Activated T-helper 1 cell treated with anti-CD3 and anti-CD28 coated beads, Interleukin-12 subunit alpha, Interleukin-12 subunit beta, Interleukin-2, Interleukin-4 antibody, amounts not matched to agents 30 ng/mL and 10 ng/mL and 1 ng/mL, durations not matched to agents 14 hours and 24 hours and 36 hours (primary cell): ENCODE results near the gene MCM9. TPM values are rescaled to one million over a fixed set of nuclear protein-coding genes. Genes with fewer than 3 reads are reported as not detected.
"Not testable (repeated sequence)": the region's sequence is repeated elsewhere in the genome, so short reads cannot be mapped to it uniquely, and the experiment has no call there.

Source experiments
- DNase-seq: peaks from one replicate; pipeline ENCODE4 v3.0.0; 2021; ENCODE audit warnings: low spot score
- H3K27ac Mint-ChIP-seq: one replicate; pipeline ENCODE4 v1.8.0; 2021; ENCODE audit warnings: mild to moderate bottlenecking, mixed read lengths
- H3K27me3 Mint-ChIP-seq: one replicate; pipeline ENCODE4 v1.8.0; 2022; ENCODE audit warnings: mild to moderate bottlenecking, moderate library complexity, mixed read lengths; ENCODE audit not compliant: insufficient read depth
- H3K36me3 Mint-ChIP-seq: one replicate; pipeline ENCODE4 v1.8.0; 2021; ENCODE audit warnings: low read depth, mixed read lengths
- H3K4me1 Mint-ChIP-seq: one replicate; pipeline ENCODE4 v1.8.0; 2021; ENCODE audit warnings: low read depth, mixed read lengths
- H3K4me3 Mint-ChIP-seq: one replicate; pipeline ENCODE4 v1.8.0; 2021; ENCODE audit warnings: mild to moderate bottlenecking, moderate library complexity, mixed read lengths
- H3K9me3 Mint-ChIP-seq: one replicate; pipeline ENCODE4 v1.8.0; 2021; ENCODE audit warnings: mixed read lengths
- intact Hi-C: fragments of 100-400 bp; cut with micrococcal nuclease; formaldehyde crosslinking; loops from one replicate; pipeline ENCODE4 v1.15.1; 2024
- total RNA-seq: library from RNA; stranded (reverse); gene quantifications from 2 replicates; pipeline ENCODE4 v1.2.3, GENCODE V29; 2022

Gene MCM9
- total RNA-seq, 1 donor from 2014 or later, result 24.4 TPM

DNA sequence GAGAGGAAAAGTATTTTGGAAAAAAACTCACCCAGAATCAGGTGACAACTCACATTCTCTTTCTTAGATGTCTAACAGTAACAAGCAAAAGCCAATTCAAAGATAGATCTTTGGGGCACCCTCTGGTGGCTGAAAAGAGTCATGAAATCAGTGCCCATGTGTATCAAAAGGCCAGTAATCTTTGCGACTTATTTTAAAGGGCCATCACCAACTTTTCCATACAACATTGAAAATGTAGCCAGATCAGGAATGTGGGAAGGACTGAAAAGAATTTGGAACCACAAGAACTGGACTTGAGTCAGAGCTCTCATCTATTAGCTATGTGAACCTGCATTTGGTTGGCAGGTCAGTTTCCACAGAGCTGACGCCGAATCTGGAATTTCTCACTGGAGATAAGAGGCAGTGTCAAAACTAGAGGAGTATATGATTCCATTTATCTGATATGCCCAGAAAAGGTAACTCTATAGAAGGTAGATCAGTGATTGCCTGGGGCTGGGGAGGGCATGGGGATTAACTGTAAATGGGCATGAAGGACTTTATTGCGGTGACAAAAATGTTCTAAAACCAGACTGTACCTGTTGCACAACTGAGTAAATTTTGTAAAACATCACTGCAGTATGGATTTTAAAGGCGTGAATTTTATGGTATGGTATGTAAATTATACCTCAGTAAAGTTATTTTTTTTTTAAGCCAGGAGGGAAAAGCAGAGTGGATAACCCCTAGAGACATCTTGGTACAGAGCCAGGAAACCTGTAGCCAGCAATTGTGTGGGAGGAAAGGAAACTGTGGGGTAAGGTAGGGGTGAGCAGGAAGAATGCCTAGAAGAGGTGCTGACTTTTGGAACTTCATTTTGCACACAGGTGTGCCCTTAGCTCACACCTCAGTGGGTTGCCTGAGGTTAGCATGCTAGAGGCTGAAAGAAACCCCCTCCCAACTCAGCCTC, 158.1 kb downstream of the MCM9 start:
- H3K36me3 Mint-ChIP-seq, result peaks cover 1% of the 10 kb centered on the region
- H3K4me1 Mint-ChIP-seq, result peaks cover 14% of the 10 kb centered on the region
- peaks cover 8% of the 10 kb centered on the region for H3K27me3 Mint-ChIP-seq
- no peaks in the 10 kb centered on the region for H3K9me3 Mint-ChIP-seq
- no peak overlapping the region for H3K27ac Mint-ChIP-seq
- intact Hi-C loops, result loop anchor here (1.0 to 2.0 kb wide), 6 partner anchors 23 to 494 kb away; partner anchors contain the start of gene CEP85L
- no peak overlapping the region for H3K4me3 Mint-ChIP-seq
- DNase-seq, result peak; percentile 55

DNA sequence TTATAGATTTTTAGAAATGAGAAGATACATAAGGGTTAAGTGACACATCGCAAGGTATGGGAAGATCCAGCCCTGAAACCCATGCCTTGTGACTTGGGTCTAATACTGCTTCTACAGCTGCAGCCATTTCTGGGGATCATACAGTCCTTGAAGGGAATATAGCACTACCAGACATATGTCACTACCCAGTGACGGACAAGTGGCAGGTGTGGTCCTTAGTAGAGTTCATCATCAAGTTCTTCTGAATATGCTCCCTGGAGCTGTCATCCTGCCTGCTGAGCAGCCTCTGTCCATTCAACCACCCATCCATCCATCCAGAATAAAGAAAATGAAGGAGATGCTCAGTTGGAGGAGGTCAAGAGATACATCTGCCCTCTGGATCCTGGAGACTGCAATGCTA, 159.6 kb downstream of the MCM9 start:
- Mint-ChIP-seq H3K27ac (no peak overlapping the region), H3K4me3 (no peak overlapping the region), H3K36me3 (peaks cover 1% of the 10 kb centered on the region), H3K9me3 (no peaks in the 10 kb centered on the region), H3K4me1 (peaks cover 16% of the 10 kb centered on the region), H3K27me3 (peaks cover 5% of the 10 kb centered on the region)
- intact Hi-C loops, result no loop called here
- DNase-seq, result no peak

- intact Hi-C loops, result no loop called here
- peaks cover 1% of the 10 kb centered on the region for H3K36me3 Mint-ChIP-seq
- no peak for DNase-seq
Measured at GRCh38 chr6:118774581-118774980, 160.4 kb downstream of the MCM9 start.

GRCh38 chr6:118772886-118773285, 162.1 kb downstream of the MCM9 start:
- H3K4me3 Mint-ChIP-seq, result no peak overlapping the region
- intact Hi-C loops, result no loop called here
- peaks cover 38% of the 10 kb centered on the region for H3K4me1 Mint-ChIP-seq
- H3K27ac Mint-ChIP-seq, result no peak overlapping the region
- H3K27me3 Mint-ChIP-seq, result no peaks in the 10 kb centered on the region
- DNase-seq, result no peak
- no peaks in the 10 kb centered on the region for H3K9me3 Mint-ChIP-seq
- peaks cover 1% of the 10 kb centered on the region for H3K36me3 Mint-ChIP-seq

More at GRCh38 chr6:118774581-118774980, 160.4 kb downstream of the MCM9 start:
- H3K4me1 Mint-ChIP-seq, result peaks cover 22% of the 10 kb centered on the region
- no peak overlapping the region for H3K4me3 Mint-ChIP-seq
- H3K9me3 Mint-ChIP-seq, result no peaks in the 10 kb centered on the region
- H3K27ac Mint-ChIP-seq, result no peak overlapping the region
- no peaks in the 10 kb centered on the region for H3K27me3 Mint-ChIP-seq

GRCh38 chr6:118771253-118771652, 163.7 kb downstream of the MCM9 start:
- Mint-ChIP-seq H3K27ac (no peak overlapping the region), H3K4me3 (no peak overlapping the region), H3K9me3 (no peaks in the 10 kb centered on the region), H3K4me1 (peaks cover 30% of the 10 kb centered on the region), H3K27me3 (no peaks in the 10 kb centered on the region), H3K36me3 (no peaks in the 10 kb centered on the region)
- intact Hi-C loops, result no loop called here
- no peak for DNase-seq

- DNase-seq, result no peak
- H3K4me1 Mint-ChIP-seq, result peaks cover 29% of the 10 kb centered on the region
- no peak overlapping the region for H3K4me3 Mint-ChIP-seq
- no peaks in the 10 kb centered on the region for H3K36me3 Mint-ChIP-seq
- H3K27me3 Mint-ChIP-seq, result no peaks in the 10 kb centered on the region
- H3K9me3 Mint-ChIP-seq, result no peaks in the 10 kb centered on the region
- H3K27ac Mint-ChIP-seq, result no peak overlapping the region
- intact Hi-C loops, result no loop called here
Measured at GRCh38 chr6:118770835-118771234, 164.1 kb downstream of the MCM9 start.

- H3K27me3 Mint-ChIP-seq, result no peaks in the 10 kb centered on the region
- intact Hi-C loops, result no loop called here
- H3K36me3 Mint-ChIP-seq, result no peaks in the 10 kb centered on the region
- DNase-seq, result no peak
- H3K4me1 Mint-ChIP-seq, result peaks cover 29% of the 10 kb centered on the region
- no peak overlapping the region for H3K27ac Mint-ChIP-seq
- H3K9me3 Mint-ChIP-seq, result no peaks in the 10 kb centered on the region
- no peak overlapping the region for H3K4me3 Mint-ChIP-seq
Measured at GRCh38 chr6:118770112-118770788, 164.7 kb downstream of the MCM9 start.

- H3K27me3 Mint-ChIP-seq, result no peaks in the 10 kb centered on the region
- H3K9me3 Mint-ChIP-seq, result no peaks in the 10 kb centered on the region
- peak overlapping the region; percentile 80 for H3K27ac Mint-ChIP-seq
- H3K4me1 Mint-ChIP-seq, result peaks cover 29% of the 10 kb centered on the region
- peak overlapping the region; percentile 1 for H3K4me3 Mint-ChIP-seq
- intact Hi-C loops, result loop anchor here (1.0 to 2.0 kb wide), 6 partner anchors 32 to 118 kb away; partner anchors contain the start of gene CEP85L
- no peaks in the 10 kb centered on the region for H3K36me3 Mint-ChIP-seq
- peak; percentile 31 for DNase-seq
Measured at GRCh38 chr6:118768904-118769325, 166.0 kb downstream of the MCM9 start.

DNA sequence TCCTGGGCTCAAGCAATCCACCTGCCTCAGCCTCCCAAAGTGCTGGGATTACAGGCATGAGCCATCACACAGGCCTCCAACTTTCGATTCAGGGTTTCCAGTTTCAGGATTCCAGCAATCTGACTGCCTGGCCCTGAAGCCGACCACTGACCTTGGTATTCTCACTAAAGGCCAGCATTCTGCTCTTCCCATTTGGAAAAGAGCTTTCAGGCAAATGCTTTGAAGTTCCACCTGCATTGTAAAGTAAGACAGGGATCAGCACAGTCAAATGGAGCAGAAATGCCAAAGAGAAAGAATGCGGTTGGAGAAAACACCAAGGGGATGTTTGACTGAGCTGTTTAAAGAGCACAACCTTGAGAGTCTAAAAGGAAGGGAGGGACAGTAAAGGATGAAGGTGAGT, 166.5 kb downstream of the MCM9 start:
- DNase-seq, result no peak
- peaks cover 29% of the 10 kb centered on the region for H3K4me1 Mint-ChIP-seq
- intact Hi-C loops, result loop anchor here (1.0 to 2.0 kb wide), 6 partner anchors 32 to 118 kb away; partner anchors contain the start of gene CEP85L
- no peaks in the 10 kb centered on the region for H3K9me3 Mint-ChIP-seq
- H3K27me3 Mint-ChIP-seq, result no peaks in the 10 kb centered on the region
- H3K4me3 Mint-ChIP-seq, result peak overlapping the region; percentile 1
- H3K36me3 Mint-ChIP-seq, result no peaks in the 10 kb centered on the region
- peak overlapping the region; percentile 80 for H3K27ac Mint-ChIP-seq

DNA sequence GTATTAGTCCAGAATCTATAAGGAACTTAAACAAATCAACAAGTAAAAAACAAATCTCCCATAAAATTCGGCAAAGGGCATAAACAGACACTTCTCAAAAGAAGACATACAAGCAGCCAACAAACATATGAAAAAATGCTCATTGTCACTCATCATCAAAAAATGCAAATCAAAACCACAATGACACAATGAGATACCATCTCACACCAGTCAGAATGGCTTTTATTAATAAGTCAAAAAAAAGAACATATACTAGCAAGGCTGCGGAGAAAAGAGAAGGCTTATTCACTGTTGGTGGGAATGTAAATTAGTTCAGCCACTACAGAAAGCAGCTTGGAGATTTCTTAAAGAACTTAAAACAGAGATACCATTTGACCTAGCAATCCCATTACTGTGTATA, 169.6 kb downstream of the MCM9 start:
- H3K4me1 Mint-ChIP-seq, result peaks cover 27% of the 10 kb centered on the region
- H3K9me3 Mint-ChIP-seq, H3K36me3 Mint-ChIP-seq, DNase-seq, H3K4me3 Mint-ChIP-seq, H3K27ac Mint-ChIP-seq, intact Hi-C loops, H3K27me3 Mint-ChIP-seq: not testable (repeated sequence)

GRCh38 chr6:118764766-118765165, 170.2 kb downstream of the MCM9 start:
- Mint-ChIP-seq H3K27ac (no peak overlapping the region), H3K36me3 (no peaks in the 10 kb centered on the region), H3K27me3 (no peaks in the 10 kb centered on the region), H3K4me3 (no peak overlapping the region), H3K4me1 (peaks cover 22% of the 10 kb centered on the region), H3K9me3 (no peaks in the 10 kb centered on the region)
- intact Hi-C loops, result no loop called here
- DNase-seq, result no peak
